HTERT RPE-1 (cell line): ENCODE data around the gene OR2M4.
"Not testable (repeated sequence)": the region's sequence is repeated elsewhere in the genome, so short reads cannot be mapped to it uniquely, and the experiment has no call there.

Experiments
- in situ Hi-C: fragments of 300-500 bp; cut with MboI; formaldehyde crosslinking; loops from 4 replicates; pipeline ENCODE4 v1.14.3; 2020; ENCODE audit warnings: low sequenced_read_pairs

Gene OR2M4

GRCh38 chr1:248231117-248231516, at the start of gene OR2M4:
TSS of gene OR2M4 (plus strand) at chr1:248231417. CDS start at chr1:248238929, 7,512 bp downstream.
- in situ Hi-C loops = no loop called here

- in situ Hi-C loops = no loop called here
These were observed 47.2 kb upstream of the OR2M4 start for GRCh38 chr1:248183996-248184395.

GRCh38 chr1:248187363-248187762, 43.9 kb upstream of the OR2M4 start:
- in situ Hi-C loops = no loop called here

- in situ Hi-C loops = no loop called here
These were observed 42.2 kb upstream of the OR2M4 start for GRCh38 chr1:248189026-248189425.

DNA sequence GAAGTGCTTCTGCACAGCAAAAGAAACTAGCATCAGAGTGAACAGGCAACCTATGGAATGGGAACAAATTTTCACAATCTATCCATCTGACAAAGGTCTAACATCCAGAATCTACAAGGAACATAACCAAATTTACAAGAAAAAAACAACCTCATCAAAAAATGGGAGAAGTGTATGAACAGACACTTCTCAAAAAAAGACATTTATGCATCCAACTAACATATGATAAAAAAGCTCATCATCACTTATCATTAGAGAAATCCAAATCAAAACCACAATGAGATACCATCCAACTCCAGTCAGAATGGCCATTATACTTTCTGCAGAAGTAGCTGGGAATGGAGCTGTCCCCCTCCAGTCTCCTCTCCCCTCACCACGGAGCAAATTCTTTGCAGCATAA, 37.1 kb upstream of the OR2M4 start:
- in situ Hi-C loops = no loop called here

GRCh38 chr1:248196965-248197364, 34.3 kb upstream of the OR2M4 start, which contains the start of gene OR2M3:
TSS of gene OR2M3 (plus strand) at chr1:248197265. CDS start at chr1:248203068, 5,803 bp downstream.
- in situ Hi-C loops = no loop called here

DNA sequence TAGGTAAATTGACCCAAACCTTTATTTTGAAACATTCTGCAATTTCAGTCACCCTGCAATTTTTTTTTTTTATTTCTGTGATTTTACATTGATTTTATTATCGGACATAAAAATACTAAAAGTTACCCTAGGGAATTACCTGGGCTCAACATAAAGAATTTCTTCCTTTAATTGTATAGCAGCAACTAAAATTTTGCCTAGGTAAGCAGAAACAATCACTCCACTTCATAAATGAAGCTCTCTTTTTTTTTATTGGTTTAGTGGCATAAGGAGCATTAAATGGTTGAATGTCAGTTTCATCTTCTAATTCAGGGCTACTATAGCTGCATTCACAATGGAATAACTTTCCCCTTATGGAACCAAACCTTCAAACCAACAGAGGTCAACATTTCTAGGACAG, 15.3 kb upstream of the OR2M4 start:
- in situ Hi-C loops = no loop called here

DNA sequence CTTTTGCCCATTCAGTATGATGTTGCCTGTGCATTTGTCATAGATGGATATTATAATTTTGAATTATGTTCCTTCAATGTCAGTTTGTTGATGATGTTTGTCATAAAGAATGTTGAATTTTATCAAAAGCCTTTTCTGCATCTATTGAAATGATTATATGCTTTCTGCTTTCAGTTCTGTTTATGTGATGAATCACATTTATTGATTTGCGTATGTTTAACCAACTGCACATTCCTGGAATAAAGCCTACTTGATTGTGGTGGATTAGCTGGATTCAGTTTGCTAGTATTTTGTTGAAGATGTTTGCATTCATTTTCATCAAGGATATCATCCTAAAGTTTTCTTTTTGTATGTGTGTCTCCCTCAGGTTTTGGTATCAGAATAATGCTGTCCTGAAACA, 5.7 kb upstream of the OR2M4 start:
- in situ Hi-C loops = no loop called here

DNA sequence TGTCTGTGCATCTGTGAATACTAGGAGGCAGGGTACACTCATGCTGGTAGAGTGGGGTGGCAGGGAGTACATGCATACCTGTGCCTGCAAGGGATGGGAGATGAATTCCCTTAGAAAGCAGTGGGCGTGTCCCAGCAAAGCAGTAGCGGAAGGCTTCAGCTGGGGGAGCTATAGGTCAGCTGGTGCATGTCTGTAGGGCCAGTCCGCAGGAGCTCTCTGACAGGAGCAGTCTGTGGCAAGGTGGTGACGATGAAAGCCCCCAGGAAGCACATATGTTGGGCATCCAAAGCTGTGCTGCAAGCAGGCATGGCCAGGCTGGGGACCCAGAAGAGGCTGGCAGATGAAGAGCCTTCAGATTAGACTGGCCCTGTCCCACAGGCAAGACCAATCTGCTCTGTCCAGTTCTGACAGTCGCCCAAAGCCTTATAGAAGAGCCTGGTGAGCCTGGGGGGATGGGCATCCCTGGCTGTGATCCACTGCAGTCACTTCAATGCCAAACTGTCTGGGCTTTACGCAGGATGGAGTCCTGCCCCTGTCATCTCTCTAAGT, 1.8 kb upstream of the OR2M4 start:
- in situ Hi-C loops = no loop called here

DNA sequence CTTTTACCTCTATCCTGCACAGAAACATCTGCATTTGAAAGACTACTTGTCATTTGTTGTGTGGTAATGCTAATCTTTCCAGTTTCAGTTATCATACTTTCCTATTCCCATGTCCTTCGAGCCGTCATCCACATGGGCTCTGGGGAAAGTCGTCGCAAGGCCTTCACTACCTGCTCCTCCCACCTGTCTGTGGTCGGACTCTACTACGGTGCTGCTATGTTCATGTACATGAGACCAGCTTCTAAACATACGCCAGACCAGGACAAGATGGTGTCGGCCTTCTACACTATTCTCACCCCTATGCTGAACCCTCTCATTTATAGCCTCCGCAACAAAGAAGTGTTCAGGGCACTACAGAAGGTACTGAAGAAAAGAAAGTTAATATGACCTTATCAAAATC, 8.3 kb downstream of the OR2M4 start:
- in situ Hi-C loops = no loop called here

DNA sequence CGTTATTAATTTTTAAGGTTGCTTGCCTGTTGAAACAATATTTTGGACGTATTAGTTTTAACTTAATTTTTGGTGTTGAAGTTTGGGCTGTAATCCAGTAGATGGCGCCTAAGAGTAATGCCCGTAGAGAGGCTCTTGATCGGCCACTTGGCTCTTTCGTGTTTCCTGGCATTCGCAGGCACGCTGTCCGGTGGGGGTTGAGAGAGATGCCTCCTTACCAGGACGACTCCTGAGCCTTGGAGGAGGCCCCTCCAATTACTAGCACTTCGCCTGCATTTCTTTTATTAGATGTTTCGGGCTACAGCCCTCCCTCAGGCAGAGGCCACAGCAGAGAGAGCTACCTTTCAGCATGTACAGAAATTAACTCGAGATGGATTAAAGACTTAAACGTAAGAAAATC, 12.0 kb downstream of the OR2M4 start:
- in situ Hi-C loops = no loop called here

GRCh38 chr1:248259309-248259708, 28.1 kb downstream of the OR2M4 start:
- in situ Hi-C loops = not testable (repeated sequence)

- in situ Hi-C loops = no loop called here
These were observed 37.0 kb downstream of the OR2M4 start for GRCh38 chr1:248268178-248268577.

GRCh38 chr1:248273225-248273624, 42.0 kb downstream of the OR2M4 start:
- in situ Hi-C loops = not testable (repeated sequence)

DNA sequence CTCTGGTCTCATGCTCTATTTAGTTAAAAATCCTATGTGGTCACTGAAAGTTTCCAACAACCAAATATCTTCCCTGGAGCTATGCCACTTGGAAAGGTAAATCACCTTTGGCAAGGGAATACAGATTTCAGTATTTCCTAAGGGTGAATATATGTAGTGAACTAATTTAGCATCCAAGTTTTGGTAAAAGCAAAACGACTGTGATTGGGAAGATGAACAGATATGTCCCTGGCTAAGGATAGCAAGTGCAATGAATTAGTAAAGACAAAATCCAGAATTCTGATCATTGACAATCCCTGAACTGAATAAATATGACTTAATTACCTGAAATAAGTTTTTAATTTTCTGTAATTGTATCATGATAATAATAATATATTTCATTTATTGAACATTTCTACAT, 46.7 kb downstream of the OR2M4 start, which contains the start of gene OR2T33:
Gene OR2T33 (minus strand): TSS at position 101 of the 400 bp plus-strand sequence. CDS start 4,162 bp downstream, outside the sequence.
- in situ Hi-C loops = no loop called here

DNA sequence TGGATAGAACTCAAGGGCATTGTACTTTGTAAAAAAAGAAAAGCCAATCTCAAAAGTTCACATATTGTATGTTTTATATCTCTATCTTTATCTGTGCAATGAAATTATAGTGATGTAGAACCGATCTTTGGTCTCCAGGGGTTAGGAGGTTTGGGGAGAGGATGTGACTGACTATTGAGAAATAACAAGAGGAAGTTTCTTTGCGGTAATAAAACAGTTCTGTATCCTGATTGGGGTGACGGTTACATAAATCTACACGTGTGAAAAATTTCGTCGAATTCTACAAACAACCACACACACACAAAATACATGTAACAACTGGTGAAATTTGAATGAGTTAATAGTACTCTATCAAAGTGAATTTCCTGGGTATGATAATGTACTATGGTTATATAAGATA, 57.2 kb downstream of the OR2M4 start:
- in situ Hi-C loops = no loop called here
